M059J (cell line): ENCODE measurements around the gene CARS1. TPM values are rescaled to one million over a fixed set of nuclear protein-coding genes. Genes with fewer than 3 reads are reported as not detected.
"Not testable (repeated sequence)": the region's sequence is repeated elsewhere in the genome, so short reads cannot be mapped to it uniquely, and the experiment has no call there.

Experiments used
- DNase-seq: peaks from one replicate; pipeline ENCODE4 v3.0.0-alpha.2; 2012; ENCODE audit warnings: low read depth
- total RNA-seq: library from RNA; depleted of rRNA; stranded (reverse); fragments of >200 nt; shearing (Covaris generic); gene quantifications from 2 replicates; pipeline ENCODE4 v1.2.3, GENCODE V29; 2014

Gene CARS1
- total RNA-seq, 1 experiment from 2014 or later, result 58.8 TPM

DNA sequence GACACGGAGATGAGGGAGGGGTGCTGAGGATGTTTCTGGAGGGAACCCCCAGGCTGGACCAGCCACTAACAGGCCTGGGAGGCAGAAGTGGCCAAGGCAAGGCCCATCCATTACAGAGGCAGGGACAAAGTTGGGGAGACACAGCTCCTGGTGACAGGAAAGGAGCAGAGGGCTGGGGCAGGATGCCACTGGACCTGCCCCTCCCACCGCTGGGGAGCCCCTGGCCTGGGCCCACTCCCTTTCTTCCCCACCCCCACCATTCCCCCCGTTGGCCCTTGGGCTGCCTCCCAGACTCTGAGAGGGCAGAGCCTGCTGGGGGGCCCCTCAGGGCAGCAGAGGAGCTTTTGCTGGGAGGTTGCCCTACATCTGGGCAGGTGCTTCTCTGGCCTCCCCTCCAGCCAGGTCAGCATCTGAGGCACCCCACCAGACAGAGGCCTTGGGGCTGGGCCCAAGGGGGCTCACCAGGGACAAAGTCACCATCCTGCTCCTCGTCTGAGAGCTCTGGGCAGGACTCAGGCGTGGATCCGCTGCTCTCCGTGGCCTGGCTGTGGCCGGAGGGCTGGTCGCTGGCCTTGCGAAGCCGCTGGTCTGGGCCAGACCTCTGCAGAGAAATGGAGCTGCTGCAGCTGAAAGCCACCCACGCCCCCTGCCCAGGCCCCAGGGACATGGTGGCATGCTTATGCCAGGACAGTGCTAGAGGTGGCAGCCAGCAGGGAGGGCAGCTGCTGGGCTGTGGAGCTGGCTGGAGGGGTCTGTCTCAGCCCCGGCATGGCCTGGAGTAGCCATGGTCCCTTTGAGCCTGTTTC is 33.1 kb upstream of the CARS1 start:
- DNase-seq, result no peak

DNA sequence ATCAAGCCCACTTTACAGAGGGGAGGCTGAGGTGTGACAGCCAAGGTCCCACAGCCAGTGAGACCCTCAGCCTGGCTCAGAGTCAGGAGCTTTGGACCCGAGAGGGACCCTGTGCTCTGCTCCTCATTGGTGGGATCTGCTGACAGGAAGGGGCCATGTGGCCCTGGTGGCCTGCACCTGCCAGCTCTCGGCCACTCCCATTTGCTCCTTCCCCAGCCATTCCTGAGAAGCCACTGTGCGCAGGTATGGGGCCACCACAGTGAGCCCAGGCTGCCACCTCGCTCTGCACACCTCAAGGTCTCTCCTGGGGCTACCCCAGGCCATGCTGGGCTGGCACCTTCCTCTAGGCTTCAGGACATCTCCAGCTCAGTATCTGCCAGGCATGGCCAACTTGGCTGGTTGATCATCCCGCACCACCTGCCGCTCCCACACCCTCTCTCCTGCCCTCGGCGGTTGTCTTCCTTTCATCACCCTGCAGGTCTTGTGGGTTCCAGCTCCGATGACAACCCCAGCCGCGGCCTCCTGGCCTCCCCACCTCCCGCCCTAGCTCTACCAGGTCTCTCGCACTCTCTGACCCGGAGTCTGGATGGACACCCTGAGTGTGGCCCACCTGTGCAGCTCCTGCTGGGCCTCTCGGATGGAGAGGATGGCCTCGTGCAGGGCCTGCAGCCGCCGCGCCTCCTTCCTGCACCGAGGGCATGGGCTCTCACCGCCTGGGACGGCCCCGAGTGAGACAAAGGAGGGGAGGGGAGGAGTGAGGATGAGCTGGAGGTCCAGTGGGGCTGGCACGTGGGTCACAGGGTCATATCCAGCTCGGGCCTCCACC is 32.2 kb upstream of the CARS1 start:
- no peak for DNase-seq

DNA sequence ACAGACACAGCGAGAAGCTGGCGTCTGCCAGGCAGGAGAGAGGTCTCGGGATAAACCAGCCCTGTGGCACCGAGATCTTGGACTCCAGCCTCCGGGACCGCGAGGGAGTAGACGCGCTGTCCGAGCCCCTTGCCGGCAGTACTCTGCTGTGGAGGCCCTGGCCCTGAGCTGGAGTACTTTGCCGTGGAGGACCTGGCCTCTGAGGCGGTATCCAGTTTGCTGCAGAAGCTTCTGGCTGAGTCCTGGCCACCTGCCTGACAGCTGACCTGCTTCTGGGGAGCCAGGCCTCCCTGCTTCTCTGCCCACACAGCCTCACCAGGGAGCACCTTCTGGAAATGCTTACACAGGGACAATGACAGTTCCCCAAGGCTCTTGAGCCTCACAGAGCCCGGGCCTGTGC is 31.6 kb upstream of the CARS1 start:
- DNase-seq, result peak; percentile 58

DNA sequence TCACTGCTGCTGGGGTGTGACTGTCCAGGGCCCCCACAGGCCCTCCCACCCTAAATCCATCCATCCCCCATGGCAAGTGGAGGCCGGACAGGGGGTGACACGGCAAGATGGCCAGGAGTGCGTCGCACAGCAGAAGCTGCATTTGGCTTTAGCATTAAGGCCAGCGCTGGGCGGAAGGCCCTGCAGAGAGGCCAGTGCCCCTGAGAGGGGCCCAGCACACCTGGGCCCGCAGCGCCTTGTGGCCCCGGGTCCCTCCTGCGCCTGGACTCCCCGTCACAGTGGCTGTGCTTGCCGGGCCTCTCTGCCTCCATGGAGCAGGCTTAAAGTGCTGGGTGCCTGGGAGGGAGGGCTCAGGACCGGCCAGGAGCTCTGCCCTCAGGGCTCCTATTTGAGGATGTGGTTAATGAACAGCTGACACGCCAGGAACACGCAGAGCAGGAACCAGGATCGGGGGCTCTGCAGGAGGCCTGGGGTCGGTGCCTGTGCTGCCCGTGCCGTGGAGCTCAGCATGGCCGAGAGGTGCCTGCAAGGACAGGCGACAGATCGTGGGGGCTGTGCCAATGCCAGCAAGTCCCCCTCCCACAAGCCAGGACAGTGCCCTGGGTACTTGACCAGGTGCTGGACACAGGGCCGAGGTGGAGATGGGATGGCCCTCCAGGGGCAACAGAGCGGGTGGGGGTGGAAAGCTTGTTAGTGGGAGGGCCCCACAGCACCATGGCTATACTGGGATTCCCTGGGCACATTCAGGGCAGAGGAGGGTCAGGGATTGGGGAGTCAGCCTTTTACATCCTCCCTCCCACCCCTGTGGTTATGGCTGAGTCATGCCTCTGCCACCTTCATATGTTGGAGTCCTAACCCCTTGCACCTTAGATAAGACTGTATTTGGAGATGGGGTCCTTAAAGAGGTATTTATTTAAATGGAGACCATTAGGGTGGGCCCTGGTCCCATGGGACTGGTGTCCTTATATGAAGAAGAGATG is 30.9 kb upstream of the CARS1 start:
- DNase-seq, result peak; percentile 92

DNA sequence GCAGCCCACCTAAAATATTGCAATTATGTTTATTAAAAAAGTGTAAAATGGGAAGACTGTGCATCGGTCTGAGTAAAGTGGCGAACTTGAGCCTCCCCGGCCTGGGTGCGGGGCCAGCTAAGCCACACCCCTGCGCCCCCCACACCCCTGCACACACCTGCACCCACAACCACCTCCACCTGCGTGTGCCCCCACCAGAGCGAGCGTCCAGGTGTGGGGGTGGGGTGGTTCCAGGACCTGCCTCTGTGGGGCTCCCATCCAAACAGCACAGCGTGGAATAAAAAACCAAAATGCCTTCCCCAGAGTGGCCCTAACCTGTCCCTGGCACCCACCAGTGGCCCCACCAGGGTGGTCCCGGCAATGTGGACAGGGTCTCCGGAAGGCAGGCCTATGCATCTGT is 30.1 kb upstream of the CARS1 start:
- no peak for DNase-seq

DNA sequence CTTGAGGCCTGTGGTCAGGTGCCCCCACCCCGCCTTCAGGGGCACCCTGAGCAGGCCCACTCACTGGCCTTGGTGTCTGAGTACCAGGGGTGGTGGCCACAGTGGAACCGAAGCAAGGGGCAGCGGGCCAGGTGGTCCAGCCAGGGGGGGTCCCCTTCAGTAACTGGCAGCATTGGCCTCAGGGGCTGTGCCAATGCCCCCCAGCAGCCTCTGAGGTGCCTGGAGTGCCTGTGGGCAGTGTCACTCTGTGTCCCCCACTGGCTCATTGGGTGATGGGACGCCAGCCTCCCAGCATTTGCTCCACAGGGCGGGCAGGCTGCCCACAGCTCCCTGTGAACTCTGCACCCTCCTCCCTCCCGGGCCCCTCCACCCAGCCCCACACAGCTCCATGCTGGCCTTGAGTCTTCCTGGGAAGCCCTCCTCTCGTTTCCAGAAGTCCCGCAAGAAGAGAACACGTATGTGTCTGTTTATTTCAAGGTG is 29.5 kb upstream of the CARS1 start:
- DNase-seq, result no peak

DNA sequence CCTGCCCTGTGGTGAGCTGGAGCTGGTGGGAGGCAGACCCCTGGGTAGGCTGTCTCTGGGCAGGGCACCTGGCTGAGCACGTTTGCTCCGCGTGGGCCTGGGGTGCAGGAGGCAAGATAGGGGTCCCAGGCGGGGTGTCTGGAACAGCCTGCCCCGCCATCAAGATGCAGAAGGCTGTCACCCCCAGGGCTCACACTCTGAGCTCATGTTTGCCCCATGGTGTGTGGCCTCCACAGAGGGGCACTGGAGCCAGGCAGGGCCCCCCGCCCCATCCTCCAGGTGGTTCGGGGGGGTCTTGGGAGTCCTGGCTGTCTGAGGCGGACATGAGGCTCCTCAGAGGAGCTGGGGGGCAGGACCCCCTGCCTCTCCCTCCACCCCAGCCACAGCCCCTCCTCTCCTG is 28.9 kb upstream of the CARS1 start:
- no peak for DNase-seq

DNA sequence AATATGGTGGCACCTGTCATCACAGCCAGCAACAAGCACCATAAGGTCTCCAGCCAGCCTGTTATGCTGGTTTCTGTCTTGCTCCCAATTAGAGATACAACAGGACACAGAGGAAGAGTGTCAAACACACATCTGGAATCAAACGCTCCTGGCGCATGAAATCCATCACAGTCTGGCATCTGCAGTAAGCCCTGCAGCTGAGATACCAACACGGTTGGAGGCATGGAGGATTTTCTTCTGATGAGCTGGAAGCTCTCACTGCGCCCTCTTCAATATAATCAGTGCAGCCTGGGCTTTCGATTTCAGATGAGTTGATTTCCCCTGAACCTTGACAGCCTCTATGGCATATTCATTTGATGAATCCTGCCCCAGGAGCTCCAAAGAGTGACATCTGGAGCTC is 27.8 kb upstream of the CARS1 start:
- no peak for DNase-seq

DNA sequence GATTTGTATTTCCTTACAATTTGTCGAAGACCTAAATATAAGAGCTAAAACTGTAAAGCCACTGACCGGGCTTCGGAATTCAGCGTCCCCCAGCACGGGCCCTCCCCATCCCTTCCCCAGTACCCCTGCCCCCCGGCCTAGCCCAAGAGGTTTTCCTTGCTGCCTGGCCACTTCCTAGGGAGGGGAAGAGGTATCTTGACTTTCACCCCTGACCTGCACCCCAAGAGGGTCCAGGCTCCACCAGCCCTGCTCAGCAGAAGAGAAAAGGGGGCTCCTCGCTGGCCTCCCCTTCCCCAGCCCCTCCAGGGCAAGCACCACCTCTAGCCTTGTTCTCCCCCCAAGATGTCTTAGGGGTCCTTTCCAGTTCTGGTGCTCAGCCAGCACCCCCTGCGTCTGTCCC is 26.1 kb upstream of the CARS1 start:
- no peak for DNase-seq

DNA sequence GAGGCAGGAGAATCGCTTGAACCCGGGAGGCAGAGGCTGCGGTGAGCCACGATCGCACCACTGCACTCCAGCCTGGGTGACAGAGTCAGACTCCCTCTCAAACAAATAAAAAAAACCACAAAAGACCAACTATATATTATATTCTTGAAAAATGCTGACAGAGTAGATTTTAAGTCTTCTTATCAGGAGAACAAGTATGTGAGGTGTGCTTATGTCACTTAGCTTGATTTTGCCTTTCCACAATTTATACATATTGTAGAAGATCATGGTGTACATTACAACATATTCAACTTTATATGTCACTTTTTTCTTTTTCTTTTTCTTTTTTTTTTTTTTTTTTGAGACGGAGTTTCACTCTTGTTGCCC is 24.1 kb upstream of the CARS1 start:
- DNase-seq, result no peak

DNA sequence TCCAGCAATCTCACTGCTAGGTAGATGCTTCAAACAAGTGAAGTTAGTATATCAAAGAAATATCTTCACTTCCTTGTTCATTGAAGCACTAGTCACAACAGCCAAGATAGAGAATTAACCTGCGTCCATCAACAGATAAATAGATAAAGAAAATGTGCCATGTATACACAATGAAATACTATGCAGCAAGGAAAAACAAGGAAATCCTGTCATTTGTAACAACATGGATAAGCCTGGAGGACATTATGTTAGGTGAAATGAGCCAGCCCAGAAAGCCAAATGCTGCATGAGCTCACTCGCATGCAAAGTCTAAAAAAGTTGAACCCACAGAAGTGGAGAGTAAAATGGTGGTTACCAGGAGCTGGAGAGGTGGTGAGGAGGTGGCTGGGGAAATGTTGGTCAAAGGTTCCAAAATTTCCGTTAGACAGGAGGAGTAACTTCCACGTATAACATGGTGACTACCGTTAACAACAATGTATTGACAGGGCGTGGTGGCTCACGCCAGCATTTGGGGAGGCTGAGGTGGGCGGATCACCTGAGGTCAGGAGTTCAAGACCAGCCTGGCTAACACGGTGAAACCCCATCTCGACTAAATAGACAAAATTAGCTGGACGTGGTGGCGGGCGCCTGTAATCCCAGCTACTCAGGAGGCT is 23.6 kb upstream of the CARS1 start:
- no peak for DNase-seq

DNA sequence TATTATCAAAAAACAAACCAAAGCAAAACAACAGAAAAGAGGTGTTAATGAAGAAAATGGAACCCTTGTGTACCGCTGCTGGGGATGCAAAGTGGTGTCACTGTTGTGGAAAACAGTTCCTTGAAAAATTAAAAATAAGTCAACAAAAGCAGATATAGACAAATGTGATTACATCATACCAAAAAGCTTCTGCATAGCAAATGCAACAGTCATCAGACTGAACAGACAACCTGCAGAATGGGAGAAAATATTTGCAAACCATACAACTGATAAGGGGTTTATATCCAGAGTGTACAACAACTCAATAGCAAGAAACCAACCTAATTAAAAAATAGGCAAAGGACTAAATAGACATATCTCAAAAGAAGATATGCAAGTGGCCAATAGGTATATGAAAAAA is 22.9 kb upstream of the CARS1 start:
- DNase-seq, result no peak

DNA sequence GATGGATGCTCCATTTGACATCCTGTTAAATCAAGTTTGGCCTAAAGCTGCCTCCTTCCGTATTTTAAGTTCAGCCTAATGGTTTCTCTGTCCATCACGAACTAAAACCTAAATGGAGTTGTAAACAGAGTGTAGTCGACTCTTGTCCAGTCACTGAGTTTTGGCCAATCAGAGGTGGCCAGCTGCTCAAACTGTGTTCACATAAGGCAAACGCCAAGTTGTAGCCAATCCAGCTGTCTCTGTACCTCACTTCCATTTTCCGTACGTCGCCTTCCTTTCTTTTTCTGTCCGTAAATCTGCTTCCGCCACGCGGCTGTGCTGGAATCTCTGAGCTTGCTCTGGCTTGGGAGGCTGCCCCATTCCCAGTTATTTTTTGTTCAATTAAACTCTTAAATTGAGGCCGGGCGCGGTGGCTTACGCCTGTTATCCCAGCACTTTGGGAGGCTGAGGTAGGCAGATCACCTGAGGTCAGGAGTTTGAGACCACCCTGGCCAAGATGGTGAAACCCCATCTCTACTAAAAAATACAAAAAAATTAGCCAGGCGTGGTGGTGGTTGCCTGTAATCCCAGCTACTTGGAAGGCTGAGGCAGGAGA is 20.7 kb upstream of the CARS1 start:
- DNase-seq, result no peak

DNA sequence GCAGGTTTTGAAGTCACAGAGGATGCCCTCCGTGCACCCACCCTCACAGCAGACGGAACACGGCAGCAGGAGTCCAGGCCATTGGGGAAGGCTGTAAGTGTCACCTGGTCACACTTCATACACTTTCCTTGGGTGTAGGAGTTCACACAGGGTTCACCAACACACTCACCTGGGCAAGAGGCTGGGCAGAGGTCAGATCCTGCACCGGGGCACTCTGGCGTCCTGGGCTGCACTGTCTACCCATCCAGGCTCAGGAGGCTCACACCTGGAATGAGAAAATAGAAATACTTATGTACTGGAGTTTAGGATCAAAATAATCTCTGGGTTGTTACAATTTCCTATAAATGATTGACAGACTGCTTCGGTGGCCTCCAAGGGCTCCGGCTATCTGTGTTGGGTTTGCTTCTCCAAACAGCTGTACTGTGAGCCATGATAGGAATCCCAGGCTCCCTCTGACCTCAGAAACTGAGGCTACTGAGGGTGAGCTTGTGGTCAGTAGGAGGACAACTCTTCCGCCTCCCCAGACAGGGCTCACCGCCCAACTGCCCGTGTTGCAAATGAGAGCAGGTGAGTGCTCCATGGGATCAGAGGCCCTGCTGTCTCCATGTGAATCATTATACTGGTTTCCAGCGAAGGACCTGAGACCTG is 20.1 kb upstream of the CARS1 start:
- DNase-seq, result no peak

DNA sequence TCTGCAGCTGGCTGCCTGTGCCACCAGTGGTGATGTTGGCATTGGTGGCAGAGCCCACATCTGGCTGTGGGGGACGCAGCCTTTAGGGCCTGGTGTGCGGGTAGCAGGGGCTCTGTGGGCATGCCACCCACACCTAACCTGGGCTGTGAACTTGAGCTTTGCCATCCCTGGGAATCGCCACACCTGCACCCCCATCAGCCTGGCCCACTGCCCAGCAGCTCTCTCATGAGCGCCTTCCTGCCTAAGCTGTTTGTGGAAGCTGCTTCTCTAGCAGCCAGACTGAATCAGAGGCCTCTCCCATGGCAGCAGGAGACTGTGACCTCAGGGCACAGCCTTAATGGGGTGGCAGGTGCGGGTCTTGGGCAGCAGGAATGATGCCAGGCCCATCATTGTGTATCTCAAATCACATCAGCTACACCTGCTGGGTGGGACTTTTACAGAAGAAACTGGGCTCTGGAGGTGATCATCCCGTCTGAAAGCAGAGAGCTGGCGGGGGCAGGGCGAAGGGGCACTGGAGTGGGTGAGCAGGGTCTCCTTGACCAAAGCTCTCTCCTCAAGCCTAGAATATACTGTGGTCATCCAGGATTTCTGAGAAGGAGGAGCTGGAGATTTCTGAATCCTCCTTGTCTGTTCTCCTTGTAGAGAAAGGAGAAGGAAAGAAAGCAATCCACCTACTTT is 17.8 kb upstream of the CARS1 start:
- peak; percentile 45 for DNase-seq

DNA sequence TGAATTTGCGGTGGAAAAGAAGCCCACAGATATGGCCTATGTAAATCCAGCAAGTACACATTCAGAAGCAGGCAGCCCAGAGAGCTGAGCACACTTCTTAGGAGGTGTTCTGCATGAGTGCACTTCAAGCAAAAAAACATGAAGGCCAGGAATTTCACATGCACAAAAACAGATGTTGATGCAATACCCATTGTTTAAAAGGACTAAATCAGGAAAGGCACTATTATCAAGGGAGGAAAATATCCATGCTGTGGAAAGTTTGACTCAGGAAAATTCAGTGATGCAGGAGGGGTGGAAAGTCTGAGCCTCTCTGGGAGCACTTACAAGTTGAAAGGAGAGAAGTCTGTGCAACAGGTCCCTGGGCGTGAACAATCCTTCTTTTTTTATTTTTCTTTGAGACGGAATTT is 15.8 kb upstream of the CARS1 start:
- DNase-seq, result peak; percentile 50

DNA sequence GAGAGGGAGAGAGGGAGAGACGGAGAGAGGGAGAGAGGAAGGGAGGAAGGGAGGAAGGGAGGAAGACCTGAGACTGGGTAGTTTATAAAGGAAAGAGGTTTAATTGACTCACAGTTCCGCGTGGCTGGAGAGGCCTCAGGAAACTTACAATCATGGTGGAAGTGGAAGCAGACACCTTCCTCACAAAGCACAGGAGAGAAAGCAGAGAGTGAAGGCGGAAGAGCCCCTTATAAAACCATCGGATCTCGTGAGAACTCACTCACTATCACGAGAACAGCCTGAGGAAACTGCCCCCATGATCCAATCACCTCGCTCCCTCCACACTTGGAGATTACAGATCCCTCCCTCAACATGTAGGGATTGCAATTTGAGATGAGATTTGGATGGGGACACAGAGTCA is 12.2 kb upstream of the CARS1 start:
- DNase-seq, result no peak

DNA sequence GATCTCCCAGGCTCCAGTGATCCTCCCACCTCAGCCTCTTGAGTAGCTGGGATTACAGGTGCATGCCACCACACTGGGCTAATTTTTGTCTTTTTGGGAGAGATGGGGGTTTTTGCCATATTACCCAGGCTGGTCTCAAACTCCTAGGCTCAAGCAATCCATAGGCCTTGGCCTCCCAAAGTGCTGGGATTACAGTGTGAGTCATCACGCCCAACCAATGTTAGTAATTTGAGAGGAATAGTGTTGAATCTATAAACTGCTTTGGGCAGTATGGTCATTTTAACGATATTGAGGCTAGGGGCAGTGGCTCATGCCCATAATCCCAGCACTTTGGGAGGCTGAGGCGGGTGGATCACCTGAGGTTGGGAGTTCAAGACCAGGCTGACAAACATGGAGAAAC is 9.1 kb upstream of the CARS1 start:
- DNase-seq, result peak; percentile 40

DNA sequence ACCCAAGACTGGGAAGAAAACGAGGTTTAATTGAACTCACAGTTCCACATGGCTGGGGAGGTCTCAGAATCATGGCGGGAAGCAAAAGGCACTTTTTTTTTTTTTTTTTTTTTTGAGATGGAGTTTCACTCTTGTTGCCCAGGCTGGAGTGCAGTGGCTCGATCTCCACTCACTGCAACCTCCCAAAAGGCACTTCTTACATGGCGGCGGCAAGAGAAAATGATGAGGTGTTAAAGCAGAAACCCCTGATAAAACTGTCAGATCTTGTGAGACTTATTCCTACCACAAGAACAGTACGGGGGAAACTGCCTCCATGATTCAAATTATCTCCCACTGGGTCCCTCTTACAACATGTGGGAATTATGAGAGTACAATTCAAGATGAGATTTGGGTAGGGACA is 7.5 kb upstream of the CARS1 start:
- not testable (repeated sequence) for DNase-seq

DNA sequence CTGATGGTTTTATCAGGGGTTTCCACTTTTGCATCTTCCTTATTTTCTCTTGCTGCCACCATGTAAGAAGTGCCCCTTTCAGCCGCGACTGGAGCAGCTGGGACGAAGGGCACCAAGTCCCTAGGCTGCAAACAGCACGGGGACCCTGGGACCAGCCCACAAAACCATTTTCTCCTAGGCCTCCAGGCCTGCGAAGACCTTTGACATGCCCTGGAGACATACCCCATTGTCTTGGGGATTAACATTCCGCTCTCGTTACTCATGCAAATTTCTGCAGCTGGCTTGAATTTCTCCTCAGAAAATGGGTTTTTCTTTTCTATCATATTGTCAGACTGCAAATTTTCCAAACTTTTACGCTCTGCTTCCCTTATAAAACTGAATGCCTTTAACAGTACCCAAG is 6.7 kb upstream of the CARS1 start:
- DNase-seq, result peak; percentile 62
